Central memory CD4-positive, alpha-beta T cell (primary cell): ENCODE measurements around the gene GRPEL1.
"Not testable (repeated sequence)": the region's sequence is repeated elsewhere in the genome, so short reads cannot be mapped to it uniquely, and the experiment has no call there.

Source experiments
- DNase-seq: peaks from one replicate; pipeline ENCODE4 v3.0.0; 2022

The GRPEL1 gene

DNA sequence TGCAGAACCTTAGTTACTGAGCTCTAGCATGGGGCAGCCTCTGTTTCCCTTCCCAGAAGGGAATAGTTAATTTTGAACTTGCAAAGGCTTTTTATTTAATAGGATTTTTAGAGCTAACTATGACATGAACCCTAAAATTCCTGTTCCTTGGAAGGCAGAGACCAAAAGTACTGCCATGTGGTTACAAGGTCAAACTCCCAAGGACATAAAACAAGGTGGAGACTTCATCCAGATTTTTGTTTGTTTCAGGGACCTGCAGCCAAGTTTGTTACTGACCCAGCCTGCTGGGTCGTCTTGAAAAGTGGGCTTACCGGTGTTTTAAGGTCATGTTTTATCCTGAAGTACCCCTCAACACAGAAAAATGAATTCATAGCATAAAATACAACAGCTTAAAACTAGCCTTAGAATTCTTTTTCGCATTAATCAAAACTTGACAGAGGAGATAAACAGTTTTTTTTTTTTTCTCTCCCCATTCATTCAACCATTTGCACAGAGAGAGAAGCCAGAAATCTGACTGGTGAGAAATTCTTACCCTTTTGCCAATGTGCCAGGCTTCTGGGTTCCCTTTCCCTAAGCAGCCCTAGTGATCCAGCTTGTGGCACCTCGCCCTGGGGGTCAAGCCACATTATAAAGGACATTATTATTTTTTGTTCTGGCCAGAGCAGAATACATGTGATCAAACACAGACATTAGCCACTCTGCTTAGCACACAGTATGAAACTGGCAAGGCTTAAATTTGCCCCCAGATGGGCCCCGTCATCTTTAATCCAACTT, 21.5 kb upstream of the GRPEL1 start:
- DNase-seq, result no peak

DNA sequence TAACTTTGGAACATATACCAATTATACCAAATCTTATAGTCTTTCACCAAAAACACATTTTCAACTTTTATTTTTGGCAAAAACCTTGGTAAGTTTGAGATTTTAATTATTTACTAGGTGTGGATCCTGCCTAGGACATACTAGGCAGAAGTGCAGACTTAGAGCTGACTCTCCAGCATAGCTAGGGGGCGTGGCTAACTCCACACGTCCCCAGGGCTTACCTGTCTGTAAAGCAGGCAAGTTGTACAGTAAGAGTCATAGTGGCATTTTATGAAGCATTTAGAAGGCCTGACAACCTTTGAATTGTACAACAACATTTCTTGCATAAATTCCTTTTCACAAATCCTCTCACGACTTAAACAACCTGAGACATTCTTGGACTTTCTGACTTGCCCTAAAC, 19.2 kb upstream of the GRPEL1 start:
- no peak for DNase-seq

DNA sequence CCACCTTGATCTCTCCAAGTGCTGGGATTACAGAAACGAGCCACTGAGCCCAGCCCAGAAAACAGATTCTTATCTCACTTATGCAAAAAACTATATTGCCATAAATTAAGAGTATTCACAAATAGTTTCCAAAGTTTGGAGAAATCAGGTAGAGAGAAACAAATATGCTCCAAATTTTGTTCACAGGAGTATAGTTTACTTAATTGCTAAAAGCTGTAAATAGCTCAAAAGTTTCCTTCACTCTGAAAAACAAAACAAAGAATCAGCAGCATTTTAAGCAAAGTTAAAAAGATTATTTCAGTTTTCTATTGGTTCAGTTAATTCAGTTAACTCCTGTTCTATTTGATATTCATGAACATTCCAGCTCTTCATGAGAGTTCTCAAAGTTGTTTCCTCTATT, 18.5 kb upstream of the GRPEL1 start:
- no peak for DNase-seq

DNA sequence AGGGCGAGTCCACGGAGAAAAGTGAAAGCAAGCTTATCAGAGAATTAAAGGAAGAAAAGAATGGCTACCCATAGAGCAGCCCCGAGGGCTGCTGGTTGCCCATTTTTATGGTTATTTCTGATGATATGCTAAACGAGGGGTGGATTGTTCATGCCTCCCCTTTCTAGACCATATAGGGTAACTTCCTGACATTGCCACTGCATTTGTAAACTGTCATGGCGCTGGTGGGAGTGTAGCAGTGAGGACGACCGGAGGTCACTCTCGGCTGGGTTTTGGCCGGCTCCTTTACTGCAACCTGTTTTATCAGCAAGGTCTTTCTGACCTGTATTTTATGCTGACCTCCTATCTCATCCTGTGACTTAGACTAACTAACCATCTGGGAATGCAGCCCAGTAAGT, 16.7 kb upstream of the GRPEL1 start:
- DNase-seq, result not testable (repeated sequence)

DNA sequence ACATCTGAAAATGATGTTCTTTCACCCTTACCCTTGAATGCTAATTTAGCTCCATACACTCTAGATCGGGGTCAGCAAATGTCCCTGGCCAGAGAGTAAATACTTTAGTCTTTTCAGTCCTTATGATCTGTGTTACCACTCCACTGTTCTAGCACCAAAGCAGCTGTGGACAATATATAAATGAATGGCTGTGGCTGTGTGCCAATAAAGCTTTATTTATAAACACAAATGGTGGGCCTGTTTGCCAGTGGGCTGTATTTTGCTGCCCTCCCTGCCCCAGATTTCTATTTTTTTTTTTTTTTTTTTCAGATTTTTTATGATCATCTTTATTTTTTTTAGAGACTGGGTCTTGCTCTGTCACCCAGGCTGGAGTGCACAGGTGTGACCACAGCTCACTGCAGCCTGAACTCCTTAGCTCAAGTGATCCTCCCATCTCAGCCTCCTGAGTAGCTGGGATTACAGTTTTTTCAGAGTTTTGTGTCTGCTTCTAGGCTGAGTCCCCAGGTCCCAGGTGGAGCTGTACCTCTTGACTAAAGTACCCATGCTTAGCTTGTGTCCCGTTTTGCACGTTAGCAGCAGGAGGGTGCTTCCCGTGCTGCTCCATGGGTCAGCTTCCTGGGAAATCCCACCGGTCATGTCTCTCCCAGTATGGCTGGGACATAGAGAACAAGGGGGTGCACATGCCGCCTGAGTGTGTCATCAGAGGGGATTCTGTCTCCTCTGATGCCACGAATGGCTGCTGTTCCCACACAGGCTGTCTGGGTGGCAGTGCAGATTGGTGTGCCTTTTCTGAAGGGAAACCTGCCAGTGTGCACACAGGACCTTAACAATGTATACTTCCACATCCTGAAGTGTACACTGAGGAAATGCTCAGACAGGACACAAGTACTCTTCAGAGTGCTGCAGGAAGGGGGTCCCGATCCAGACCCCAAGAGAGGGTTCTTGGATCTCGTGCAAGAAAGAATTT, 16.0 kb upstream of the GRPEL1 start:
- no peak for DNase-seq

DNA sequence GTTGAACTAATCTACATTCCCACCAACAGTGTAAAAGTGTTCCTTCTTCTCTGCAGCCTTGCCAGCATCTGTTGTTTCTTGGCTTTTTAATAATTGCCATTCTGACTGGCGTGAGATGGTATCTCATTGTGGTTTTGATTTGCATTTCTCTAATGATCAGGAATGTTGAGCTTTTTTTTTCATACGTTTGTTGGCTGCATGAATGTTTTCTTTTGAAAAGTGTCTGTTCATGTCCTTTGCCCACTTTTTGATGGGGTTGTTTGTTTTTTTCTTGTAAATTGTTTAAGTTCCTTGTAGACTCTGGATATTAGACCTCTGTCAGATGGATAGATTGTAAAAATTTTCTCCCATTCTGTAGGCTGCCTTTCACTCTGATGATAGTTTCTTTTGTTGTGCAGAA, 12.0 kb upstream of the GRPEL1 start:
- DNase-seq, result not testable (repeated sequence)

DNA sequence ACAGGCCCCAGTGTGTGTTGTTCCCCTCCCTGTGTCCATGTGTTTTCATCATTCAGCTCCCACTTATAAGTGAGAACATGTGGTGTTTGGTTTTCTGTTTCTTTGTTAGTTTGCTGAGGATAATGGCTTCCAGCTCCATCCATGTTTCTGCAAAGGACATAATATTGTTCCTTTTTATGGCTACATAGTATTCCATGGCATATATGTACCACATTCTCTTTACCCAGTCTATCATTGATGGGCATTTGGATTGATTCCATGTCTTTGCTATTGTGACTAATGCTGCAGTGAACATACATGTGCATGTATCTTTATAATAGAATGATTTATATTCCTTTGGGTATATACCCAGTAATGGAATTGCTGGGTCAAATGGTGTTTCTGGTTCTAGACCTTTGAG, 11.6 kb upstream of the GRPEL1 start:
- not testable (repeated sequence) for DNase-seq

DNA sequence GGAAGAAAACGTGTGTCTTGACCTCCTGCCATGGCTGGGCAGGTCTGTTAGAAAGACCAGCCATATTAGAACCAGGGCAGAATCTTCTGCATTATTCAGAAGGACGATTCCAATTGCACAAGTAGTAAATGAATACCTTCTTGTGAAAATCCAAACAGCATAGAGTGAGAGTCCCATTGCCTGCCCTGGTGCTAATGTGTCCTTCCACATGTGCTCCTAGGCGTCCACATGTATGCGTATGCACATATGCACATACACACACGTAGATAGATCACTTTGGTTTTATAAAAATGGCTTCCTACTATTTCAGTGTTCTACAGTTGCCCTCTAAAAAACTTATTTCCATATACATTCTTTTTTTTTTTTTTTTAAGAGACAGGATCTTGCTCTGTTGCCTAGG, 10.2 kb upstream of the GRPEL1 start:
- no peak for DNase-seq

DNA sequence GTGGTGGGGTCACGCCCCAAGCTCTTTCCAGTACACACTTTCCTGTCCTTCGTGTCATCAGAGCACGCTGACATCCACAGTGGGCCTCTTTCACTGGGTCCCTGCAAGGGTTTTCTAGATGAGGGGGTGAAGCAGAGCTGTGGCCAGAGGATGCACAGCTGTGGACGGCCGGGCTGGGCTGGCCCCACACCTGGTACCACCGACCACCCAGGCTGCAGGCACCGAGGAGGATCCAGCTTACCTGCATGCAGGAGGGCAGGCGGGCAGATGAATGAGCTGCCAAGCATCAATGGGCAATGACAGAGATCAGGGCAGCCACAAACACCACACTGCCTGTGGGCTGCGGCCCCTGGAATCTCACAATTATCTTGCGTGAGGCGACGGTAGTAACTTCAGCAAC, 9.5 kb upstream of the GRPEL1 start:
- no peak for DNase-seq

DNA sequence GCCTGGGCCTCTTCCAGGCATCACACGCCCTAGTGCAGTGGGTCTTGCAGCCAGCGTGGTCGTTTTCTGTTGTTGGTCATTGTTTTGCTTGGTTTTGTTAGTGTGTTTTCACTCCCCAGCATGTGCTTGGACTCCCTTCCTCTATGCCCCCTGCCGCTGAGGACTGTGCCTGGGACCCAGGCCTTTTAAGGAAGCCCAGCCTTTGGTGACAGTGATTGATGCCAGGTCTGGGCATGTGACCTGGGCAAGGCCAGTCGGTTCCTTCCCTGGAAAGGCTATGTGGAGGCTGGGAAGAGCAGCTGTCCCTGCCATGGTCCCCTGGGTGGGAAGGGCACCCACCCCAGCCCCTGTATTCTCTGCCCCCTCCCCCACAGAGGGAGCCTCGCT, 8.8 kb upstream of the GRPEL1 start:
- no peak for DNase-seq

DNA sequence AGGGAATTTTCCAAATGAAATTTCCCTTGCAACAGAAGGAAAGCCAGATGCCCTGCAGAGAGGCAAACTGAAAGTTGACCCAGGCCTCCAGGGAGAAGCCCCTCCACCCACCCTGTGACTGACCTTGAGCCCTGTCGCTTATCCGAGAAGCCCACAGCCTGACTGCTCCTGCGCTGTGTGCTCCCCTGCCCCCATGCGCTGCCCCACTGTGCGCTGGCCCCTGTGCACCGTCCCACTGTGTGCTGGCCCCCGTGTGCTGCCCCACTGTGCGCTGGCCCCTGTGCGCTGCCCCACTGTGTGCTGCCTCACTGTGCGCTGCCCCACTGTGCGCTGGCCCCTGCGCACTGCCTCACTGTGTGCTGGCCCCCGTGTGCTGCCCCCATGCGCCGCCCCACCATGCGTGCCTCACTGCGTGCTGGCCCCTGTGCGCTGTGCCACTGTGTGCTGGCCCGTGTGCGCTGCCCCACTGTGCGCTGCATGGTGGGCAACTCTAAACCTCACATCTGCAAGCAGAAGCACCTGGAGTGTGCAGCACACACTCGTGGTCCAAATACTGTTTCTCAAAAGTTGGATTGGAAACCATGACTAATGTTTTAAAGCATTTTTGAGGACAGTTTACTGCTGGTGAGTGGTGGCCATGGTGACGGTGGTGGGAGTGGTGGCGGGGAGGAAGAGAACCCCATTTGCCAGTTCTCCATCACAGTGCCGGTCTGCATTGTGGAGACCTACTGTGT, 8.3 kb upstream of the GRPEL1 start:
- DNase-seq, result no peak

DNA sequence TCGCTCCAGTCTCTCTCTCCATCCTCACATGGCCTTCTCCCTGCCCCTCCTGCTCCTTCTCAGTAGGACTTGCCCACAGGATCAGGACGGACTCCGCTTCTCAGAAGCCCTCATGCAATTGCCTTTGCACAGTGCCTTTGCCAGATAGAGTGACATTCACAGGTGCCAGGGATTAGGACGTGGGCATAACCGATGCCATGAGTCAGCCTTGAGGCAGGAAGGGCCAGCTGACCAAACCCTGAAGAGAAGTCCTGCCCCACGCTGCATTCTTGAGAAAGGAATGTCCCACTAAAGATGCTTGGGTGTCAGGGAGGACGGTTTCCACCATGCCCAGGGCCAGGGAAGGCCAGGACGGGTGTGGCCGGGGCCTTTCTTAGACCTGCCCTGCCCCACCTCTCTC, 6.6 kb upstream of the GRPEL1 start:
- DNase-seq, result no peak

DNA sequence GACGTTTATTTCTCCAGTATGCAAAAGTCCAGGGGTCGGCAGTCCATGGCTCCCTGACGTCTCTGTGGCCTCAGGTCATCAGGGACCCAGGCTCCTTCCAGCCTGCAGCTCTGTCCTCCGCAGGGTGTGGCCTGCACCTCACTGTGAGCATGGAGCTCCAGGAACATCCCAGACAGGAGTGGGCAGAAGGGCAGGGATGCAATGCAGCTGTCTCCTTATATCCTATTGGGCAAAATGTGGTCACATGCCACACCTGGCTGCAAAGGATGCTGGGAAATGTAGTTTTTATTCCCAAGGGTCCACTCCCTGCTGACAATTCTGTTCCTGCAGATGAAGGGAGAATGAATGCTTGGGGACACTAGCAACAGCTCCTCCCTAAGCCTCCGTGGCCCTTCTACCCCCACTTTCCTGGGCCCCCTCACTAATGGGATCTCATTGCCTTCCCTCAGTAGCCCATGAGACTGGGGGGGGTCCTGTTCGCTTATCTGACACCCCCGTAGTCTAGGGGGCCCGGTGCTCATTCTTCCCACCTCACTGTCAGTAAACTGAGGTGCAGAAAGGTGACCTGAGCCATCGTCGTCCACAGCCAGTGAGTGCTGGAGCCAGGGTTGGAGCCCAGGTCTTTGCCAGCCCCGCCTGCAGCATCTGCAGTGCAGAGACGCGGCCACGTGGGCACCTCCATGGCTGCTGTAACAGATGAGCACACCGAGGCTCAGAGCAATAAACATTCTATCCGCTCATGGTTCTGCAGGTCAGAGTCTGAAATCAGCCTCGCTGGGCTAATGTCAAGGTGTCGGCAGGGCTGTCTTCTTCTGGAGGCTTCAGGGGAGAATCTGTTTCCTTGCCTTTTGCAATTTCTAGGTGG, 5.9 kb upstream of the GRPEL1 start:
- DNase-seq, result no peak

DNA sequence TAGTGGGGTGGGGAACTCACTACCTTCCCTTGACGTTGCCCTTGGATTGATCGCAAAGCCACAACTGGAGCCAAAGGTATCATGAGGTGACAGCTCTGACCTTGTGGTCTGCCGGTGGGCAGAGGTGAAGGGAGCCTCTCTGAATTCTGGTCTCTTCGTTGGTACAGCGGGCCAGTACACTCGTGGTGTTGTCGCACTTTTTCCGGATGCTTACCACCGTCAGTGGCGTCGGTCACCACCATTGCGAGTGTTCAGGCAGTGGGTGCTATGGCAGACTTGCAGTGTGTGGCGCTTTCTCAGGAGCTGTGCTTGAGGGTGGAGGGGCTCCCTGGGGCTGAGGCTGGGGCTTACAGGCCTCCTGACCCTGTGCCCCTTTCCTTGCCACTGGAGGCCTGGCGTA, 5.2 kb upstream of the GRPEL1 start:
- DNase-seq, result no peak

DNA sequence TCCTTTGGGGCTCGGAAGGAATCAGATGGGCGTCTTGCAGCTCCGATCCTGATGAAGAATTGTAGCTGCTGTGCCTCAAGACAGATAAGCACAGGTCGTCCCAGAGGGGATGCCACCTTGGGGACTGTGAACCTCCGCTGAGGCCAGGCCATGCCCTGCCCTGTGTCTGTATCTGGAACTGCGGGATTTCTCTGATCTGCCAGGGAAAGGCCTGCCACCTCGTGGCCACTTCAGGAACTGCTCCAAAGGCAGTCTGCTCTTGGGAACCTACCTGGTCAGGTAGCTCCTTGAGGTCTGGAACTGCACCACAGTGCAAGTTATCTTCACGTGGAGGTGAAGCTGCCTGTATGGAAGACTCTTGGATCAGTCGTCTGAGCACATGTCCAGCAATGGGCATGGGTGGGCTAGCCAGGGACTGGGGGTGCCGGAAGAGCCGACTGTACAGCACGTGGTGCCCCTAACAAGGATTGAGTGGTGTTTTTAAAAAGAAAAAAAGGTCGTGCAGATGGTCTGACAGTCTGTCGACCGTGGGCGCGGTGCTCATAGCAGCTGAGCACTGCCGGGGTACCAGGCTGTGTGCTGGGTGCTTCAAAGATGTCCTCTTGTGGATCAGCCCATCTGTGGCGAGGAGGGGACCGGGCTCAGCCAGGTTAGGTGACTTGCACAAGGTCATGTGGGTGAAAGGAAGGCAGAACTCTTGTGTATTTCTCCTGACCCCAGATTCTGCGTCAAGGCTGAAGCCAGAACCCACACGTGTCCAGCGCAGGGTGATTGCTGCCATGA, 3.1 kb upstream of the GRPEL1 start:
- peak; percentile 82 for DNase-seq

DNA sequence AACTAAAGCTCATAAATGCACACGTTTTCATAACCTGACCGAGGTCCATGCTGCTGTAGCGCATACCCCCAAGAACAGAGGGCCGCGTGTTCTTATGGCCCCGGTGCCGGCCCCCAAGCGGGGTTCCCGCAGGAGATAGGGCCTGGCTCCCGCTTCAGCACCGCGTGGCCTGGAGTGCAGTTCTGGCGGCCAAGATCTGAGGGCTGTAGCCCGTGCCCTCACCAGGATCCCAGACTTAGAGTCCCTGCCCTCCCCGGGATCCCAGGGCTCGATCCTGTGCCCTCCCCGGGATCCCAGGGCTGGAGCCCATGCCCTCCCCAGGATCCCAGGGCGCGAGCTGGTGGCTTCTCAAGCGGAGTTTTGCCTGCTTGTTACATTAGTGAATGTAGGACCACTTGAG, 1.0 kb upstream of the GRPEL1 start:
- no peak for DNase-seq

DNA sequence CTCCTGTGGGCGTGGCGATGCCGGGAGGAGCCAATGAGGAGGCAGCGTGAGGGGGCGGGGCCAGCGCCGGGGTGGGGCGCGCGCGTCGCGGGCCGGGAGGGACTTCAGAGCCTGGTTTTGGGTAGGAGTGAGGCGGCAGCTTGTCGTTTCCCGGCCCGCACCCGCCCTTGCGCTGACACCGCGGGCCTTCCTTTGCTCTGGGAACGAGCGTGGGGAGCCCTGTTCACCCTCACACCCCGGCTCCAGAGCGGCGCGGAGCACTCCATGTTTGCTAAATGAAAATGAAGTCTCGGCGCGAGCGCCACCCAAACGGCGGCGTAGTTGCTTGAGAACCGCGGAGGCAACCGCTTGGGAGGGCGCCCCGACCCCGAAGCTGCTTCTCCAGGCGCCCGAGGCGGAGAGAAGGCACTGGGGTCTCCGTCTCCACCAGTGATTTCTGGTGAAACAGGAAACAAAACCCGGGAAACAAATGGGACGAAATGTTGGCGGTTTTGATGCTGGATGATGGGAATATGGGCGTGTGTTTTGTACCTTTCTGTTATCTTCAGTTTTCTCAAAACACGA, 497 bp upstream of the GRPEL1 start:
- no peak for DNase-seq

DNA sequence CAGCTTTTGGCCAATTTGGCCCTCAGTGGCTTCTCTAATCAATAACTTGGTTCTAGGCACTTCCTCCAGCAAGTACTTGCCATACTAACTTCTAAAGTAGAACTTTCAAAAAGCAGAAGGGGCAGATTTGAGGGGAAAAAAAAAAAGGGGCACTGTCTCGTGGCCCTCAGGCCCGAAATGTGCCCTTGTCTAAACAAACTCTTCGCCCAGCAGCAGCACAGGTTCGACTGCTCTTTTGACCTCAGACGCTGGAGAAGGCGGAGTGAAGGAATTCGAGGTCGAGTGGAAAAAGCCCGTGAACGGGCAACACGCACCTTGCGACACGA, 775 bp downstream of the GRPEL1 start:
- DNase-seq, result no peak

DNA sequence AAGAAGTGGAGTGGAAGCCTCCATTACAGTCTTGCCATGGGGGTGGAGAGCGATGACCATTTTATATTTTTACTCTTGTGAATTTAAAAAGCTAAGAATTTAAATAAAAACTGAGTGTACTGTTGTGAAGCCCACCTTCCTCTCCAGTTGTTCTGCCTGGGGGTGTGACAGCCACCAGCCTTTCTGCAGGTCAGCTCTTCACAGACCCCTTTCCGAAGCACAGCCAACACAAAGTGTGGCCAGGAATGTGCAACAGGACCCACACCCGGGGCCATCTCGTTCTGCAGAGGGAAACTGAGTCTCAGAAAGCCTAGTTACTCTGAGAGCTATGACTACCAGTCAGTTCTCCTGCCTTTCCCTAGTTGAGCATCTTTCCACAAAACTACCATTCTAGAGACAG, 1.4 kb downstream of the GRPEL1 start:
- DNase-seq, result no peak

DNA sequence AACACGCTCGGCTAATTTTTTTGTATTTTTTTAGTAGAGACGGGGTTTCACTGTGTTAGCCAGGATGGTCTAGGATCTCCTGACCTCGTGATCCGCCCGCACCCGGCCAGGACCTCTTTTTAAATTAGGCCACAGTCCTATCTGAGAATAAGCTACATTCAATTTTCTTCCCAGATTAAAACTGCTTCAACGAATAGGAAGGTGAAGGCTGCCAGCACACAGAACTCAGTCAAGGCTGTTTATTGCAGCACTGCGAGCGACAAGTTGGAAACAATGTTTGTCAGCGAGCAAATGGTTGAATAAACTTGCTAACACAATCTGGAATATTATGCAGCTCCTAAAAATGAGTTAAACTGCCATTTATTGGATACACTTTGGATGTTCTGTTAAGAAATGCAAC, 1.9 kb downstream of the GRPEL1 start:
- no peak for DNase-seq

DNA sequence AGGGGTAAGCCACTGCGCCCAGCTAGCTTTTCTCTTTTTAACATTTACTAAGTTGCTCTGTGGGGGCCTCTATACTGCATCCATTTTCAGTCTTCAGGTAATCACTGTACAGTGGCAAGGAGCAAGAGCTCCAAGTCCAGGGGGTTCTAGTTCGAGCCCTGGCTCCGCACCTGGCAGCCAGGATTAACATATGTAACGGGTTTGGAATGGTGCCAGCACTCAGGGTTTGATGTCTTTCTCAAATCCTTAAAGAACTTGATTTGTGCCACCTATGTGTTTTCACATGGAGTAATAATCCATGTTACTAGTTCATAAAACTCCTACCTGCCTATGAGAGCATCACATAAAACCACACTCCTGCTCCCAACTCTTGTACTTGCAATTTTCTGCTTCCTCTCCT, 4.5 kb downstream of the GRPEL1 start:
- no peak for DNase-seq
